AG08396 (cell line): ENCODE results near the gene SPANXN3.
"Not testable (repeated sequence)": the region's sequence is repeated elsewhere in the genome, so short reads cannot be mapped to it uniquely, and the experiment has no call there.

ENCODE experiments used
- DNase-seq: peaks from one replicate; pipeline ENCODE4 v3.0.0; 2012; ENCODE audit warnings: low spot score, mixed read lengths

The SPANXN3 gene

GRCh38 chrX:143517375-143517774 lies at the start of gene SPANXN3:
Gene SPANXN3 (minus strand): TSS chrX:143517475. CDS start chrX:143517391, 84 bp downstream.
- not testable (repeated sequence) for DNase-seq

GRCh38 chrX:143536176-143536575 lies 18.9 kb upstream of the SPANXN3 start:
- no peak for DNase-seq

- DNase-seq, result not testable (repeated sequence)
Observed at GRCh38 chrX:143502196-143502595, 15.1 kb downstream of the SPANXN3 start.

- DNase-seq, result no peak
Observed at GRCh38 chrX:143500751-143501150, 16.5 kb downstream of the SPANXN3 start.

GRCh38 chrX:143486105-143486504 lies 31.2 kb downstream of the SPANXN3 start:
- no peak for DNase-seq

- DNase-seq, result no peak
Observed at GRCh38 chrX:143476751-143477150, 40.5 kb downstream of the SPANXN3 start.

- no peak for DNase-seq
Observed at GRCh38 chrX:143472347-143472938, 44.8 kb downstream of the SPANXN3 start.

- no peak for DNase-seq
Observed at GRCh38 chrX:143466130-143466529, 51.1 kb downstream of the SPANXN3 start.

- no peak for DNase-seq
Observed at GRCh38 chrX:143462696-143463095, 54.6 kb downstream of the SPANXN3 start.

GRCh38 chrX:143461606-143462005 lies 55.7 kb downstream of the SPANXN3 start:
- DNase-seq, result no peak
